DMS 273 (cell line): ENCODE results near the gene GLYAT.
A peak's percentile ranks its signal among the peaks of the same experiment; 100 is the strongest.
"Not testable (repeated sequence)": the region's sequence is repeated elsewhere in the genome, so short reads cannot be mapped to it uniquely, and the experiment has no call there.

Experiments
- DNase-seq: peaks from one replicate; lab custom pipeline; 2025; ENCODE audit not compliant: unreplicated experiment; lab: John Stamatoyannopoulos, UW

Gene GLYAT

GRCh38 chr11:58744988-58745704, 13.4 kb upstream of the GLYAT start:
- no peak for DNase-seq

GRCh38 chr11:58742981-58743880, 11.5 kb upstream of the GLYAT start:
- peak; percentile 0 for DNase-seq

GRCh38 chr11:58742140-58742539, 10.4 kb upstream of the GLYAT start:
- no peak for DNase-seq

- DNase-seq: no peak
These were observed 9.4 kb upstream of the GLYAT start for GRCh38 chr11:58741127-58741526.

GRCh38 chr11:58740447-58740846, 8.7 kb upstream of the GLYAT start:
- no peak for DNase-seq

GRCh38 chr11:58739725-58740430, 8.1 kb upstream of the GLYAT start:
- no peak for DNase-seq

GRCh38 chr11:58734681-58735490, 3.1 kb upstream of the GLYAT start:
- no peak for DNase-seq

- no peak for DNase-seq
These were observed 1.1 kb downstream of the GLYAT start for GRCh38 chr11:58730507-58731089.

GRCh38 chr11:58727415-58727797, 4.3 kb downstream of the GLYAT start:
- no peak for DNase-seq

GRCh38 chr11:58726737-58727414, 4.9 kb downstream of the GLYAT start:
- no peak for DNase-seq

- no peak for DNase-seq
These were observed 12.2 kb downstream of the GLYAT start for GRCh38 chr11:58719406-58720117.

- no peak for DNase-seq
These were observed 19.2 kb downstream of the GLYAT start for GRCh38 chr11:58712531-58712930.

GRCh38 chr11:58711832-58712231, 19.9 kb downstream of the GLYAT start:
- DNase-seq: no peak

GRCh38 chr11:58707767-58708166, 24.0 kb downstream of the GLYAT start:
- DNase-seq: no peak

GRCh38 chr11:58696825-58697224, 34.9 kb downstream of the GLYAT start:
- not testable (repeated sequence) for DNase-seq

- no peak for DNase-seq
These were observed 38.7 kb downstream of the GLYAT start for GRCh38 chr11:58693026-58693425.

GRCh38 chr11:58691675-58692074, 40.1 kb downstream of the GLYAT start:
- no peak for DNase-seq

- no peak for DNase-seq
These were observed 42.8 kb downstream of the GLYAT start for GRCh38 chr11:58688789-58689503.
